Ovary (tissue), 3 donors: ENCODE results near the gene SLC9A9.

Source experiments
- CTCF ChIP-seq, 3 donors: fragments of 450-650 bp in 2 of 3; fragments of 200-600 bp in 1 of 3; IDR thresholded peaks; one replicate each; pipeline versions ENCODE4 v1.5.1 to v1.8.0; 2016 to 2022; ENCODE audit warnings: antibody characterized with exemption in 3 of 3, mild to moderate bottlenecking in 1 of 3
- EP300 ChIP-seq: sonication (generic); formaldehyde crosslinking; IDR thresholded peaks from one replicate; pipeline ENCODE4 v1.6.1; 2017; ENCODE audit warnings: antibody characterized with exemption
- donor health status: DM: no; HTN: no; CAD: no.

- TF ChIP-seq CTCF (IDR thresholded peaks at IDR 0.05) (no peak), EP300 (no peak)
Observed at GRCh38 chr3:143358155-143358792, 490.0 kb downstream of the SLC9A9 start.
